Epithelial cell of esophagus (primary cell): Measurements from ENCODE around the gene ASMTL.

Experiments used
- DNase-seq: peaks from one replicate; pipeline ENCODE4 v3.0.0; 2010; ENCODE audit warnings: low read depth
- H3K4me3 ChIP-seq: 2 replicates; pipeline ENCODE4 v1.5.1; 2011; ENCODE audit warnings: mild to moderate bottlenecking, low read length, control low read depth
- CTCF ChIP-seq: IDR thresholded peaks from 2 replicates; pipeline ENCODE4 v1.5.1; 2011; ENCODE audit warnings: low read depth, mild to moderate bottlenecking, low read length, control low read depth, inconsistent platforms; ENCODE audit not compliant: insufficient read depth; ENCODE audit errors: missing control alignments

Gene ASMTL

GRCh38 chrX:1444561-1445500, 7.9 kb downstream of the ASMTL start:
- TF ChIP-seq CTCF = no peak
- H3K4me3 ChIP-seq = no peak overlapping the region
- no peak for DNase-seq

- TF ChIP-seq CTCF = no peak
- DNase-seq = no peak
- no peak overlapping the region for H3K4me3 ChIP-seq
Observed at GRCh38 chrX:1443496-1444075, 9.1 kb downstream of the ASMTL start.

- no peak for TF ChIP-seq CTCF
- DNase-seq = no peak
- no peak overlapping the region for H3K4me3 ChIP-seq
Observed at GRCh38 chrX:1442724-1443367, 9.9 kb downstream of the ASMTL start.

GRCh38 chrX:1442016-1442665, 10.6 kb downstream of the ASMTL start:
- H3K4me3 ChIP-seq = no peak overlapping the region
- TF ChIP-seq CTCF = no peak
- no peak for DNase-seq

- no peak for DNase-seq
- no peak for TF ChIP-seq CTCF
Observed at GRCh38 chrX:1440506-1440905, 12.2 kb downstream of the ASMTL start.

GRCh38 chrX:1435241-1435895, 17.3 kb downstream of the ASMTL start:
- H3K4me3 ChIP-seq = no peak overlapping the region
- TF ChIP-seq CTCF = no peak
- no peak for DNase-seq

More at GRCh38 chrX:1440506-1440905, 12.2 kb downstream of the ASMTL start:
- H3K4me3 ChIP-seq = no peak overlapping the region
